Smooth muscle cell (in vitro differentiated cells): ENCODE results near the gene MAX. TPM values are rescaled to one million over a fixed set of nuclear protein-coding genes. Genes with fewer than 3 reads are reported as not detected.
"Not testable (repeated sequence)": the region's sequence is repeated elsewhere in the genome, so short reads cannot be mapped to it uniquely, and the experiment has no call there.

Experiments
- DNase-seq: peaks from one replicate; lab custom pipeline; 2025; ENCODE audit not compliant: unreplicated experiment; lab: John Stamatoyannopoulos, UW
- H2AFZ ChIP-seq: fragments of 200-600 bp; sonication (generic); 2 replicates; pipeline ENCODE4 v1.6.0; 2016; ENCODE audit warnings: antibody characterized with exemption, low read depth, mild to moderate bottlenecking
- H3F3A ChIP-seq: fragments of 200-600 bp; sonication (generic); 2 replicates; pipeline ENCODE4 v1.6.0; 2017; ENCODE audit warnings: antibody characterized with exemption, low read depth
- H3K27ac ChIP-seq: fragments of 200-600 bp; sonication (generic); 2 replicates; pipeline ENCODE4 v1.5.1; 2016; ENCODE audit warnings: low read depth, mild to moderate bottlenecking
- H3K27me3 ChIP-seq: fragments of 200-600 bp; sonication (generic); 2 replicates; pipeline ENCODE4 v1.6.1; 2016; ENCODE audit warnings: low read depth, mild to moderate bottlenecking
- H3K36me3 ChIP-seq: fragments of 200-600 bp; sonication (generic); 2 replicates; pipeline ENCODE4 v1.5.1; 2016; ENCODE audit warnings: low read depth
- H3K4me1 ChIP-seq: fragments of 200-600 bp; sonication (generic); 2 replicates; pipeline ENCODE4 v1.5.1; 2016; ENCODE audit warnings: low read depth
- H3K4me2 ChIP-seq: fragments of 200-600 bp; sonication (generic); 2 replicates; pipeline ENCODE4 v1.6.0; 2016; ENCODE audit warnings: mild to moderate bottlenecking
- H3K4me3 ChIP-seq: fragments of 200-600 bp; sonication (generic); 2 replicates; pipeline ENCODE4 v1.5.1; 2016; ENCODE audit warnings: mild to moderate bottlenecking
- H3K79me2 ChIP-seq: fragments of 200-600 bp; sonication (generic); 2 replicates; pipeline ENCODE4 v1.6.0; 2016; ENCODE audit warnings: low read depth, mild to moderate bottlenecking
- H3K9ac ChIP-seq: fragments of 200-600 bp; sonication (generic); 2 replicates; pipeline ENCODE4 v1.6.0; 2016; ENCODE audit warnings: low read depth
- H3K9me3 ChIP-seq: fragments of 200-600 bp; sonication (generic); replicated peaks from 2 replicates; pipeline ENCODE4 v1.5.1; 2016; ENCODE audit warnings: low read depth
- H4K20me1 ChIP-seq: fragments of 200-600 bp; sonication (generic); 2 replicates; pipeline ENCODE4 v1.6.0; 2016; ENCODE audit warnings: low read depth
- CTCF ChIP-seq: fragments of 200-600 bp; sonication (generic); IDR thresholded peaks from 2 replicates; pipeline ENCODE4 v1.5.1; 2017; ENCODE audit warnings: borderline replicate concordance, mild to moderate bottlenecking, antibody characterized with exemption; ENCODE audit not compliant: insufficient read depth, poor library complexity, severe bottlenecking
- WGBS: methylation state at CpG from one replicate; pipeline ENCODE4 v1.1.7; 2016; ENCODE audit warnings: low lambda C conversion rate; 5-methylcytosine and 5-hydroxymethylcytosine counted together
- polyA plus RNA-seq: library from polyadenylated mRNA; unstranded; fragments of >200 nt; fragmentation: Nextera tagmentation; extraction: Ambion mirVana; gene quantifications from 2 replicates; pipeline ENCODE4 v1.2.1, GENCODE V29; 2016
- total RNA-seq: library from RNA; depleted of rRNA; stranded (reverse); fragments of >200 nt; gene quantifications from 2 replicates; pipeline ENCODE4 v1.2.3, GENCODE V29; 2014

MAX gene
- total and polyA plus RNA-seq, 2 experiments from 2014 or later, result 30.1 to 37.5 TPM

GRCh38 chr14:65034021-65034420 is 68.3 kb downstream of the MAX start:
- H4K20me1 ChIP-seq, result no peaks in the 10 kb centered on the region
- H2AFZ ChIP-seq, result no peak overlapping the region
- H3K27me3 ChIP-seq, result no peaks in the 10 kb centered on the region
- no peak for TF ChIP-seq CTCF
- no peak for DNase-seq
- no peak overlapping the region for H3K9ac ChIP-seq
- H3K4me1 ChIP-seq, result peaks cover 7% of the 10 kb centered on the region
- WGBS, result 97% methylated on average over 4 of the region's 4 CpGs
- H3K27ac ChIP-seq, result no peak overlapping the region
- H3K79me2 ChIP-seq, result no peaks in the 10 kb centered on the region
- peaks cover 5% of the 10 kb centered on the region for H3F3A ChIP-seq
- peaks cover 11% of the 10 kb centered on the region for H3K36me3 ChIP-seq
- no peak overlapping the region for H3K4me2 ChIP-seq
- H3K9me3 ChIP-seq, result no peaks in the 10 kb centered on the region
- H3K4me3 ChIP-seq, result no peak overlapping the region

GRCh38 chr14:65033181-65033580 is 69.1 kb downstream of the MAX start:
- Histone ChIP-seq H3K9me3 (no peaks in the 10 kb centered on the region), H3K4me1 (no peaks in the 10 kb centered on the region), H3K9ac (no peak overlapping the region), H4K20me1 (no peaks in the 10 kb centered on the region), H2AFZ (no peak overlapping the region), H3K27me3 (no peaks in the 10 kb centered on the region), H3K4me2 (no peak overlapping the region), H3K27ac (no peak overlapping the region), H3K4me3 (no peak overlapping the region), H3K36me3 (peaks cover 11% of the 10 kb centered on the region), H3K79me2 (no peaks in the 10 kb centered on the region), H3F3A (no peaks in the 10 kb centered on the region)
- no peak for TF ChIP-seq CTCF
- WGBS, result 94% methylated on average over 3 of the region's 3 CpGs
- no peak for DNase-seq

- H3K4me3 ChIP-seq, result no peak overlapping the region
- H3K36me3 ChIP-seq, result peaks cover 11% of the 10 kb centered on the region
- H3K27ac ChIP-seq, result no peak overlapping the region
- 97% methylated on average over 11 of the region's 11 CpGs for WGBS
- H4K20me1 ChIP-seq, result no peaks in the 10 kb centered on the region
- no peak for DNase-seq
- H2AFZ ChIP-seq, result no peak overlapping the region
- TF ChIP-seq CTCF, result no peak
- no peaks in the 10 kb centered on the region for H3K4me1 ChIP-seq
- no peak overlapping the region for H3K9ac ChIP-seq
- no peaks in the 10 kb centered on the region for H3K9me3 ChIP-seq
- H3F3A ChIP-seq, result no peaks in the 10 kb centered on the region
- H3K4me2 ChIP-seq, result no peak overlapping the region
- no peaks in the 10 kb centered on the region for H3K27me3 ChIP-seq
- no peaks in the 10 kb centered on the region for H3K79me2 ChIP-seq
Measured at GRCh38 chr14:65032319-65032718, 70.0 kb downstream of the MAX start.

GRCh38 chr14:65031321-65031720 is 71.0 kb downstream of the MAX start:
- peaks cover 11% of the 10 kb centered on the region for H3K36me3 ChIP-seq
- not testable (repeated sequence) for H3K4me3 ChIP-seq, H3K9ac ChIP-seq, H2AFZ ChIP-seq, DNase-seq, H3K4me2 ChIP-seq, H3K27ac ChIP-seq, H3K4me1 ChIP-seq, H3K9me3 ChIP-seq, H4K20me1 ChIP-seq, H3K27me3 ChIP-seq, H3F3A ChIP-seq, H3K79me2 ChIP-seq
- 93% methylated on average over 10 of the region's 10 CpGs for WGBS
